WTC11 (cell line): Measurements from ENCODE around the gene BMP6. TPM values are rescaled to one million over a fixed set of nuclear protein-coding genes. Genes with fewer than 3 reads are reported as not detected.

Experiments
- ATAC-seq: fragments of 200-7000 bp; cut with Tn5 transposase; 2 replicates; pipeline ENCODE4 v1.10.0; 2021; ENCODE audit warnings: mild to moderate bottlenecking, moderate library complexity
- CTCF ChIA-PET: fragments of 300-600 bp; sonication (Branson Sonifier 250); formaldehyde crosslinking; loops from one replicate; lab custom pipeline; 2021; ENCODE audit warnings: antibody characterized with exemption; lab: Charles Lee
- POLR2A ChIA-PET: fragments of 350-600 bp; sonication (Branson Sonifier 250); formaldehyde crosslinking; loops from one replicate; lab custom pipeline; 2021; ENCODE audit warnings: antibody characterized with exemption; lab: Charles Lee
- DNase-seq: peaks from one replicate; pipeline ENCODE4 v3.0.0; 2021; ENCODE audit warnings: low spot score
- H3K27ac Mint-ChIP-seq: 2 replicates; pipeline ENCODE4 v1.8.0; 2021; ENCODE audit warnings: mixed read lengths
- H3K27me3 Mint-ChIP-seq: 2 replicates; pipeline ENCODE4 v1.8.0; 2021; ENCODE audit warnings: low read depth, mild to moderate bottlenecking, moderate library complexity, mixed read lengths
- H3K36me3 Mint-ChIP-seq: 2 replicates; pipeline ENCODE4 v1.8.0; 2021; ENCODE audit warnings: mixed read lengths
- H3K4me1 Mint-ChIP-seq: 2 replicates; pipeline ENCODE4 v1.8.0; 2022; ENCODE audit warnings: mixed read lengths
- H3K4me3 Mint-ChIP-seq: 2 replicates; pipeline ENCODE4 v1.8.0; 2021; ENCODE audit warnings: mild to moderate bottlenecking, moderate library complexity, mixed read lengths
- H3K9me3 Mint-ChIP-seq: 2 replicates; pipeline ENCODE4 v1.8.0; 2021; ENCODE audit warnings: mixed read lengths
- AFF4 ChIP-seq: sonication (generic); formaldehyde crosslinking; IDR thresholded peaks from 2 replicates; pipeline ENCODE4 v1.8.1; 2023; ENCODE audit warnings: mild to moderate bottlenecking, missing genetic modification reagents, borderline replicate concordance
- AR ChIP-seq: fragments of 250-450 bp; sonication (Bioruptor Pico); IDR thresholded peaks from 2 replicates; pipeline ENCODE4 v1.9.0; 2021; ENCODE audit warnings: mild to moderate bottlenecking
- CREB1 ChIP-seq: sonication (generic); formaldehyde crosslinking; IDR thresholded peaks from 2 replicates; pipeline ENCODE4 v1.8.0; 2023; ENCODE audit warnings: mild to moderate bottlenecking, missing genetic modification reagents
- ESRRA ChIP-seq: sonication (generic); formaldehyde crosslinking; IDR thresholded peaks from 2 replicates; pipeline ENCODE4 v1.8.1; 2022; ENCODE audit warnings: mild to moderate bottlenecking, missing genetic modification reagents, borderline replicate concordance
- FOXK1 ChIP-seq: sonication (generic); formaldehyde crosslinking; IDR thresholded peaks from 2 replicates; pipeline ENCODE4 v1.8.0; 2022; ENCODE audit warnings: mild to moderate bottlenecking, moderate library complexity, missing genetic modification reagents
- IRF2 ChIP-seq: sonication (generic); formaldehyde crosslinking; IDR thresholded peaks from 2 replicates; pipeline ENCODE4 v1.8.0; 2022; ENCODE audit warnings: low read depth, missing genetic modification reagents, borderline replicate concordance
- JAZF1 ChIP-seq: fragments of 250-450 bp; sonication (Bioruptor Pico); IDR thresholded peaks from 2 replicates; pipeline ENCODE4 v1.9.0; 2021; ENCODE audit warnings: moderate library complexity, mild to moderate bottlenecking, inconsistent platforms
- JUN ChIP-seq: sonication (generic); formaldehyde crosslinking; IDR thresholded peaks from 2 replicates; pipeline ENCODE4 v1.8.0; 2023; ENCODE audit warnings: mild to moderate bottlenecking, missing genetic modification reagents
- KAT7 ChIP-seq: sonication (generic); formaldehyde crosslinking; IDR thresholded peaks from 2 replicates; pipeline ENCODE4 v1.8.1; 2023; ENCODE audit warnings: missing genetic modification reagents, mild to moderate bottlenecking, borderline replicate concordance
- MLX ChIP-seq: sonication (generic); formaldehyde crosslinking; IDR thresholded peaks from 2 replicates; pipeline ENCODE4 v1.8.1; 2023; ENCODE audit warnings: mild to moderate bottlenecking, missing genetic modification reagents, moderate library complexity
- MXD4 ChIP-seq: fragments of 250-450 bp; sonication (Bioruptor Pico); IDR thresholded peaks from 2 replicates; pipeline ENCODE4 v1.8.0; 2021; ENCODE audit warnings: mild to moderate bottlenecking, moderate library complexity, borderline replicate concordance
- NFE2L1 ChIP-seq: sonication (generic); formaldehyde crosslinking; IDR thresholded peaks from 2 replicates; pipeline ENCODE4 v1.8.1; 2023; ENCODE audit warnings: missing genetic modification reagents
- NFYB ChIP-seq: sonication (generic); formaldehyde crosslinking; conservative IDR thresholded peaks from 2 replicates; pipeline ENCODE4 v1.8.0; 2022; ENCODE audit warnings: low read depth, missing genetic modification reagents
- OVOL2 ChIP-seq: fragments of 250-450 bp; sonication (Bioruptor Pico); IDR thresholded peaks from 2 replicates; pipeline ENCODE4 v1.9.0; 2021; ENCODE audit warnings: mild to moderate bottlenecking, borderline replicate concordance
- PRDM15 ChIP-seq: sonication (generic); formaldehyde crosslinking; IDR thresholded peaks from 2 replicates; pipeline ENCODE4 v1.8.0; 2022; ENCODE audit warnings: missing genetic modification reagents
- RELA ChIP-seq: sonication (generic); formaldehyde crosslinking; IDR thresholded peaks from 2 replicates; pipeline ENCODE4 v1.8.1; 2022; ENCODE audit warnings: missing genetic modification reagents, mild to moderate bottlenecking, borderline replicate concordance
- RORB ChIP-seq: fragments of 250-450 bp; sonication (Bioruptor Pico); IDR thresholded peaks from 2 replicates; pipeline ENCODE4 v1.9.0; 2021; ENCODE audit warnings: mild to moderate bottlenecking
- TCF7 ChIP-seq: sonication (generic); formaldehyde crosslinking; IDR thresholded peaks from 2 replicates; pipeline ENCODE4 v1.8.0; 2022; ENCODE audit warnings: mild to moderate bottlenecking, low read depth, missing genetic modification reagents, moderate library complexity
- TEAD1 ChIP-seq: sonication (generic); formaldehyde crosslinking; IDR thresholded peaks from 2 replicates; pipeline ENCODE4 v1.8.0; 2022; ENCODE audit warnings: mild to moderate bottlenecking, missing genetic modification reagents
- TEAD4 ChIP-seq: sonication (generic); formaldehyde crosslinking; IDR thresholded peaks from 2 replicates; pipeline ENCODE4 v1.8.0; 2022; ENCODE audit warnings: mild to moderate bottlenecking, missing genetic modification reagents
- TP53 ChIP-seq: sonication (generic); formaldehyde crosslinking; IDR thresholded peaks from 2 replicates; pipeline ENCODE4 v1.8.1; 2023; ENCODE audit warnings: mild to moderate bottlenecking, missing genetic modification reagents
- ZNF423 ChIP-seq: fragments of 250-450 bp; sonication (Bioruptor Pico); IDR thresholded peaks from 2 replicates; pipeline ENCODE4 v2.1.2; 2022; ENCODE audit warnings: mild to moderate bottlenecking, moderate library complexity
- ZSCAN18 ChIP-seq: fragments of 250-450 bp; sonication (Bioruptor Pico); IDR thresholded peaks from 2 replicates; pipeline ENCODE4 v2.1.2; 2022; ENCODE audit warnings: mild to moderate bottlenecking, moderate library complexity
- total RNA-seq: library from RNA; stranded (reverse); gene quantifications from 3 replicates; pipeline ENCODE4 v1.2.3, GENCODE V29; 2021

Gene BMP6
- total RNA-seq, 1 experiment from 2014 or later = 1.0 TPM

GRCh38 chr6:7886132-7886531 is 160.2 kb downstream of the BMP6 start (continued):
- TF ChIP-seq ESRRA (CRISPR knock-in tag) = no peak
- TF ChIP-seq TEAD1 = no peak
- no peak for TF ChIP-seq MLX (CRISPR knock-in tag)
- TF ChIP-seq, all 79 proteins: peak for 0

- H3K4me1 Mint-ChIP-seq = no peaks in the 10 kb centered on the region
- POLR2A ChIA-PET = no interaction called here
- CTCF ChIA-PET = interaction anchor here (0.6 kb wide), 1 partner anchor 462 kb away, joined by 4 read pairs; no protein-coding TSS in a partner anchor
- ATAC-seq (no peak), DNase-seq (no peak)
- H3K27me3 Mint-ChIP-seq = no peaks in the 10 kb centered on the region
- no peak overlapping the region for H3K4me3 Mint-ChIP-seq
- no peaks in the 10 kb centered on the region for H3K9me3 Mint-ChIP-seq
- H3K27ac Mint-ChIP-seq = no peak overlapping the region
- TF ChIP-seq NFYB (CRISPR knock-in tag) (no peak), TP53 (CRISPR knock-in tag) (no peak), RORB (CRISPR knock-in tag) (no peak), ZSCAN18 (CRISPR knock-in tag) (no peak), MXD4 (CRISPR knock-in tag) (no peak), IRF2 (no peak), AR (no peak), JAZF1 (no peak), NFE2L1 (no peak), OVOL2 (CRISPR knock-in tag) (no peak), JUN (CRISPR knock-in tag) (no peak), TCF7 (CRISPR knock-in tag) (no peak), ZNF423 (no peak), TEAD4 (CRISPR knock-in tag) (no peak), PRDM15 (CRISPR knock-in tag) (no peak), FOXK1 (no peak), KAT7 (CRISPR knock-in tag) (no peak), CREB1 (CRISPR knock-in tag) (no peak), RELA (no peak), AFF4 (CRISPR knock-in tag) (no peak)
- H3K36me3 Mint-ChIP-seq = peaks cover 87% of the 10 kb centered on the region
Measured at GRCh38 chr6:7887278-7887991, 161.5 kb downstream of the BMP6 start.
